Measurements from ENCODE around the gene CREB3L1.

CREB3L1 gene

DNA sequence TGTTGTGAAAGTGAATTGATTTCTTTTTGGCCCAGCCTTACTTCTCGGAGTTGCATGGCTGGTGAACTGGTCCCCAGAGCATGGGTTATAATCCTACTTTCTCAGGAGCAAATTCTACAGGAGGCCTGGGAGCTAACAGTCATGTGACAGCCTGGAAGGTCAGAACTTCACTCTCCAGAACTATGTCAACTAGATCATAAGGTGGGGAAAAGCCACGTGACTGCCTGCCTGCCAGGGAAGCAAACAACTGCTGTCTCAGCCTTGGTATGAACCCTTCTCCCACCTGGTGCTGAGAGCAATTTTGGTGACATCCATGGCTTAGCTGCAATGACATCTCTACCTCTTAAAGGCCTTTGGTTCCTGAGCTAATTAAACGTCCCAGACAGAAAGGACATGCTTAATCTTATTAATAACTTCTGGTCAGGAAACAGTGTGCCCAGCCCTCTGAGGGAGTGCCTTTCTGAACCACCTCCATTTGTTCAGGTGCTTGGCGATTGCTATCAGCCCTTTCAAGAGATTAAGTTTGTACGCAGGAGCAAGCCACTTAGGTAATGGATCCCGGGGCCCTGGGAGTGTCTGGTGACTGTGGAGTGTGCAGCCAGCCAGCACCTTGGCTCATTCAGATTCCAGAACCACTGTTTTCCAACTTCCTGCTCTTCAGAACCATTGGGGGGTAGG lies 1.4 kb upstream of the CREB3L1 start:
- DNase-seq: no peak

DNA sequence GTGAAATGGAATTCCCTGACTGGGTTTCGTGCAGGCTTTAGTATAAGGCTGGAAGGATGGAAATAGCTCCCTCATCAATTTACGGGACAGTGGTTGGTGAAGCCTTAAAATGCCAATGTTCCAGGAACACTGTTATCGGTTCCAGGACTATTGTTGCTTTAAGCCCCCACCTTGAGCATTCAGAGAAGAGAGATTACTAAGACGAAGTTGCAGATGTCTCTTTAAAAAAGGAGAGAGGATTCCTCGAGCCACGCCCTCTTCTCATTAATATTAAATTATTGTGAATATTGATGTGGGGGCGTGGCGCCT lies 195 bp upstream of the CREB3L1 start:
- DNase-seq: no peak

- peak; percentile 11 to 19 for DNase-seq
Observed at GRCh38 chr11:46278387-46279125, 1.1 kb downstream of the CREB3L1 start.

- DNase-seq: no peak
Observed at GRCh38 chr11:46279126-46280099, 2.0 kb downstream of the CREB3L1 start.

GRCh38 chr11:46280706-46281105 lies 3.2 kb downstream of the CREB3L1 start:
- DNase-seq: no peak

DNA sequence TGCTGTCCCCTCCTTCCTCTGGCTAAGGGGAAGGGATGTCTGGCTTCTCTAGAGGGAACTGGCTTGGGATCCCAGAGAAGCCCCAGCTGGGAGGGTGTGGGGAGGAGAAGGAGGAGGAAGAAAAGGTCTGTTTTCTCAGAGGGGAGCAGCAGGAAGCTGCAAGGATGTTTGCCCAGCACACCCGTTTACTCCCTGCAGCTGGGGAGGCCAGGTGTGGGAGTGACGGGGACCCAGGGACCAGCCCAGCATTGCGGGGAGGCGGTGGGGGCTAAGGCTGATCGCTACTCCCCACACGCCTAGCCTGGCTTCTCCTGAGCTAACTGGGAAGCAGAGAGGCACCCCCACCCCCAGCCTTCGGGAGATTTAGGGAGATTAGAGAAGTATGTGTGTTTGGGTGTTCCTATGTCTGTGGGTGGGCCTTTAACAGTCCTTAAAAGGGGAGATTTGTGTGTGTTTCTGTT lies 3.9 kb downstream of the CREB3L1 start:
- DNase-seq: no peak

DNA sequence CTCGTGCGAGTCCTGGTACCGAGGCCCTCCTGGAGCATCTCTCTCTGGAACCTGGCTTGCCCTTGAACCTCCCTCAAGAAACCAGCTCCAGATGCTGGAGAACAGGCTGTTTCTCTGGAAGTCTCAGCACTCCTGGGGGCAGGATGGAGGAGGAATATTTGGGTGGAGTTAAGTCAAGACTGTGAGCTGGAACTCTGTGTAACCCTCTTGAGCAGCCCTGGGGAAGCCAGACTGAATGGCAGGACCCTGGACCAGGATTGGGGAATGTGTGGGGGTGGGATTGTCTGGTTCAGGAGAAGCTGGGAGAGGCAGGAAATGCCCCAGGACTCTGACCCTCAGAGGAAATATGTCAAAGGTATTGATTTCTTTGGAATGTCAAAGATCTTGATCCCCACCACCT lies 7.7 kb downstream of the CREB3L1 start:
- no peak for DNase-seq

DNA sequence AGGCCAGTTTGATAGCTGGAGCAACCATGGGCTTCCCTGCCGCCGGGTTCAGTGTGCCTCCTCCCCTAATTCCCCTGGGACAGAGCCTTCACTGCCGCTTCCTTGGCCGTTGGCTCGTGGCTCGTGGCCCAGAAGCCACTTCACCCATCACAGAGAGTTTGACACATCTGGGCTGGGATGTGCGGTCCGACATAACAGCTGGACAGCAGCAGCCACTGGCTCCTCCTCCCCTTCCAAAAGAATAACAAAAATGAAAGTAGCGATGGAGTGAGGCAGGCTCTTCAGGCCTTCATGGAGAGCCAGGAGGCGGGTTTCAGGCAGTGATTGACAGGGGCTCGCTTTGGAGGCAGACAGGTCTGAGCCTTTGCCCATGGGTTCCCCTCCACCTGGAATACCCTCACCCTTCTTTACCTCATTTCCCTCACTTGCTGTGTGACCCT lies 8.2 kb downstream of the CREB3L1 start:
- DNase-seq: no peak

GRCh38 chr11:46286789-46287188 lies 9.3 kb downstream of the CREB3L1 start:
- DNase-seq: no peak

- DNase-seq: no peak
Observed at GRCh38 chr11:46288451-46288850, 11.0 kb downstream of the CREB3L1 start.

DNA sequence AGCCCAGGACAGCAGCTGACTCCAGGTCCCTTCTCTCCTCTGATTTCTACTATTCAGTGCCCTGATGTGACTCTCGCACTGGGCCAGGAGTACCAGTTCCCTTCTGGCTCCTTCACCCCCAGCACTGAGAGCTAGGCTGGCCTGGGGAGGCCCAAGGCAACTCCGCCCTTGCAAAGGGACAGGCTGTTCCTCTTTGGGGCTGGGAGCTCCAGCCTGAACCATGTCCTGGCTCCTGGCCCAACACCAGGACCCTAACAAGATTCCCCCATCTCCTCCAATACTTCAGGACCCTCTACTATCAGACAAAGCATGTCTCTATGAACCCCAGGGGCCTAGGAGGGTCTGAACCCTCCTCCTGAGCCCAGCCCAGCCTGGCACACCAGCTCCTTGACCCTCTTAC lies 12.5 kb downstream of the CREB3L1 start:
- no peak for DNase-seq

GRCh38 chr11:46290598-46291309 lies 13.3 kb downstream of the CREB3L1 start:
- no peak for DNase-seq

DNA sequence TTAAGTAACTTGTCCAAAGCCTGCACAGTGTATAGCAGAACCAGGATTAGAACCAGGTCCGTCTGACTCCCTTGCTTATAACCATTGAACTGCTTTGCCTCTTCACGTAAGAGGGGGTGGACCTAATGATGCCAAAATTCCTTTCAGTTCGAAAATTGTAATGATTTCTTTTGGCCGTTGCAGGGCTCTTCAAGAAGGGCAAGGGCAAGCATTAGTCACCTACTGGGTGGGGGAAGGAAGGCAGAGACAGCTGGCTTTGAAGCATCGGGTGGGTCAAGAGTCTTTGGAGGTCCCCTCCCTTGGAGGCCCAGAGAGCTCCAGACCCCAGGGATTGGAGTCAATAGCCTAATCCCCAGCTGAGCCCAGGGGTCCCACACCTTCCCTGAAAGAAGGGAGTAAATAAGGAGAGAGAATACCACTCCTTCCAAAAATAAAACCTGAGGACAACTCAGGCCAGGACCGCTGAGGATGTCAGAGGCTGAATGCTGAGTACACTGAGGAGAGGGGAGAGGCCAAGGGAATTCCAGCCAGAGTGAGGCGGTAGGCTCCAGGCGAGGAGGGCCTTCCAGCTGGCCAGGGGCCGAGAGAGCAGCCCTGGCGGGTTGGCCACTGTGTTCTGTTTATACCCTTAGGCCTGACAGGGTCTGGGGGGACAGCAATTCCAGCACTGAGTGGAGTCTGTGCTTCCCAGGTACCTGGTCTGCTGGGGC lies 14.1 kb downstream of the CREB3L1 start:
- DNase-seq: no peak

GRCh38 chr11:46293066-46293465 lies 15.6 kb downstream of the CREB3L1 start:
- DNase-seq: no peak

- DNase-seq: no peak
Observed at GRCh38 chr11:46293641-46294103, 16.2 kb downstream of the CREB3L1 start.

- DNase-seq: no peak
Observed at GRCh38 chr11:46294365-46295309, 17.2 kb downstream of the CREB3L1 start.

DNA sequence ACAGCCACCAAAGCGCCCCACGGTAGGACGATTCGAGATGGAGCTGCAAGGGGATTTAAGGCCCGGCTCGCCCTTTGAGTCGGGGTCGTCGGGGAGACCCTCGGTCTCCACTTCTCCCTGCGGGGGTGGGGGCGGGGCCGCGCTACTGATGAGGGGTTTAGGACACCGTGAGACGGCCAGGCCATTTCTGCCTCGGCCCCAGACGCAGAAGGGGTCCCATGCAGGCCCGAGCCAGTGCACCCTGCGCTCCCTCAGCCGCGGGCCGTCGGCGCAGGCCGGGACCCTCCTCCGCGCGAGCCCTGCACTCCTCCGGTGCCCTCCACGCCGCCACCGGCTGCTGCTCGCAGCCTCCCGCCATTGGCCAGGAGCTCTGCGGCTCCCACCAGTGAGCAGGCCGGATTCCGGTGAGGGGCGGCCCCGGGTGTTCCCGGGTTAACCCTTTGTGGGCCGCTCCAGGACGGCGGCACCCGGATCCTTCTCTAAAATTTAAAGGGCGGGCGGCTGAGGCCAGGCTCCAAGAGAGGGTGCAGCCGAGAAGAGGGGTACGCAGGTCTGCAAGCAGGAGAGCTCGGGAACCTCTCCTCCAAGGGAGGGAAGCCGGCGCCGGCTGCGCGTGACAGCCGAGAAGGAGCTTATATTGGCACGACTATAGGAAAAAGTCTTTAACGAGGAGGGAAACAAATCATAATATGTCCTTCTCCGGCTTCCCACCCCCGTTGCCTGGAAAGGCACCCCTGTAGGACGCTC lies 18.0 kb downstream of the CREB3L1 start:
- DNase-seq: peak; percentile 65 to 67

GRCh38 chr11:46296059-46296527 lies 18.6 kb downstream of the CREB3L1 start:
- no peak for DNase-seq

- no peak for DNase-seq
Observed at GRCh38 chr11:46296528-46297448, 19.3 kb downstream of the CREB3L1 start.

All from activated CD4-positive, alpha-beta T cell treated with anti-CD3 and anti-CD28 coated beads, Interleukin-2, amount 50 U/mL, for 4 hours (primary cell).